GM10248 (cell line): Measurements from ENCODE around the gene RAB27B.
"Not testable (repeated sequence)": the region's sequence is repeated elsewhere in the genome, so short reads cannot be mapped to it uniquely, and the experiment has no call there.

ENCODE experiments used
- CTCF ChIA-PET: fragments of 300-600 bp; sonication (Branson Sonifier 250); formaldehyde crosslinking; extraction: SDS; loops from one replicate; lab custom pipeline; 2021; ENCODE audit warnings: antibody characterized with exemption; lab: Yijun Ruan, JAX
- POLR2A ChIA-PET: fragments of 350-650 bp; sonication (Branson Sonifier 250); formaldehyde crosslinking; extraction: SDS; loops from one replicate; lab custom pipeline; 2020; ENCODE audit warnings: antibody characterized with exemption; lab: Yijun Ruan, JAX
- DNase-seq: peaks from one replicate; pipeline ENCODE4 v3.0.0; 2012; ENCODE audit errors: extremely low spot score
- TF ChIP-seq, protein P1 (sequence below): IDR thresholded peaks from 2 replicates; pipeline ENCODE4 v1.5.1; 2012; ENCODE audit warnings: mild to moderate bottlenecking, low read depth; ENCODE audit errors: extremely low read depth, missing control alignments, control extremely low read depth

Gene RAB27B

GRCh38 chr18:54843314-54843713, 15.0 kb downstream of the RAB27B start:
- ChIA-PET POLR2A (no interaction called here), CTCF (no interaction called here)
- TF ChIP-seq, protein P1, sequence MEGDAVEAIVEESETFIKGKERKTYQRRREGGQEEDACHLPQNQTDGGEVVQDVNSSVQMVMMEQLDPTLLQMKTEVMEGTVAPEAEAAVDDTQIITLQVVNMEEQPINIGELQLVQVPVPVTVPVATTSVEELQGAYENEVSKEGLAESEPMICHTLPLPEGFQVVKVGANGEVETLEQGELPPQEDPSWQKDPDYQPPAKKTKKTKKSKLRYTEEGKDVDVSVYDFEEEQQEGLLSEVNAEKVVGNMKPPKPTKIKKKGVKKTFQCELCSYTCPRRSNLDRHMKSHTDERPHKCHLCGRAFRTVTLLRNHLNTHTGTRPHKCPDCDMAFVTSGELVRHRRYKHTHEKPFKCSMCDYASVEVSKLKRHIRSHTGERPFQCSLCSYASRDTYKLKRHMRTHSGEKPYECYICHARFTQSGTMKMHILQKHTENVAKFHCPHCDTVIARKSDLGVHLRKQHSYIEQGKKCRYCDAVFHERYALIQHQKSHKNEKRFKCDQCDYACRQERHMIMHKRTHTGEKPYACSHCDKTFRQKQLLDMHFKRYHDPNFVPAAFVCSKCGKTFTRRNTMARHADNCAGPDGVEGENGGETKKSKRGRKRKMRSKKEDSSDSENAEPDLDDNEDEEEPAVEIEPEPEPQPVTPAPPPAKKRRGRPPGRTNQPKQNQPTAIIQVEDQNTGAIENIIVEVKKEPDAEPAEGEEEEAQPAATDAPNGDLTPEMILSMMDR, result no peak
- DNase-seq, result no peak

DNA sequence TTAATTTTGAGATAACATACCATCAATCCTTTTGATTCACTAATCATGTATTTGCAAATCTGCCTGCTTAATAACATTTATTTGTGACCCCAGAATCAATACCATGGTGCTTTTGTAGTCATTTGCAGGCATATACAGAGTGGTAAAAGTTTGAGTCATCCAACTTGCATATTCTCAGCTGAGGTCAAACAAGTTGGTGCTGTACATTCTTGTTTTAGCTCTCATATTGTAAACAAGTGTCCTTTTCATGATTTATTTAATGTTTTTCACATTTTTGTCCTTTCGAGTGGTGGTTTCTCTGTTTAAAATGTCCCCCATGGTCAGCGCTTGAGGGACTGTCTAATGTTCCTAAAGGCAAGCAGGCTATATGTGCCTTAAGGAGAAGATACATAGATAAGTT, 17.5 kb downstream of the RAB27B start:
- TF ChIP-seq, protein P1, result no peak
- DNase-seq, result no peak
- ChIA-PET POLR2A (no interaction called here), CTCF (no interaction called here)

- CTCF ChIA-PET, result interaction anchor here (1.3 kb wide), 1 partner anchor 8 kb away, joined by 3 read pairs; no protein-coding TSS in a partner anchor
- TF ChIP-seq, protein P1, result no peak
- POLR2A ChIA-PET, result no interaction called here
Observed at GRCh38 chr18:54848121-54848520, 19.8 kb downstream of the RAB27B start.

DNA sequence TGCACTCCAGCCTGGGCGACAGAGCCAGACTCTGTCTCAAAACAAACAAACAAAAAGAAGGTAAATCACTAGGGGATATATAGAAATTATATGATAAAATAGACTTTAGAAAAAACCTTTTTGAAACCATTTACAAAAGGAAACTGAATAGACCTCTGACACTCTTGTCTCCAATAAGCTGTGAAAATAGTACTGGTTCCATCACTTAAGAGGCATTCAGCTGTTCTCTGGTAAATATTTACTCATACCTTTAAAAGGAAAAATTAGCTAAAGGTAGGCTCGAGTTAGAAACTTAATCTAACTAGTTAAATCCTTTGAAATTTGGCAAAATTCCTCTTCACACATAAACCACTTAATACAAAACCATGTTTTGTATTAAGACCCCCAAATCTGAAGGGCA, 21.4 kb downstream of the RAB27B start:
- DNase-seq, result no peak
- ChIA-PET POLR2A (no interaction called here), CTCF (no interaction called here)
- TF ChIP-seq, protein P1, result no peak

More at GRCh38 chr18:54848121-54848520, 19.8 kb downstream of the RAB27B start:
- no peak for DNase-seq

DNA sequence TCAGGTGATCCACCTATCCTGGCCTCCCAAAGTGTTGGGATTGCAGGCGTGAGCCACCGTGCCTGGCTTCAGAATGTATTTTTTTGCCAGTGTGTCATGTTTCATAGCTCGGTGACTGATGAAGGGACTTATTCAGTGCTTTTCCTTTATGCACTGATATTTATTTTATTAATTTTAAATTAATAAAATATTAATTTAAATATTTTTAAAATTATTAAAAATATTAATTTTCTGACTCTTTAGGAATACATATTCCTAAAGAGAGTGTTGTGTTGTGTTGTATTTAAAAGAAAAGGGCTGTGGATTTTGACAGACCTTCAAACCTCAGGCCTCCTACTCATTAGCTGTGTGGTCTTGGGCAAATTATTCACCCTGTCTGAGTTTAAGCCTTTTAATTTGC, 22.3 kb downstream of the RAB27B start:
- TF ChIP-seq, protein P1, result no peak
- DNase-seq, result no peak
- POLR2A ChIA-PET, result no interaction called here
- CTCF ChIA-PET, result no interaction called here

DNA sequence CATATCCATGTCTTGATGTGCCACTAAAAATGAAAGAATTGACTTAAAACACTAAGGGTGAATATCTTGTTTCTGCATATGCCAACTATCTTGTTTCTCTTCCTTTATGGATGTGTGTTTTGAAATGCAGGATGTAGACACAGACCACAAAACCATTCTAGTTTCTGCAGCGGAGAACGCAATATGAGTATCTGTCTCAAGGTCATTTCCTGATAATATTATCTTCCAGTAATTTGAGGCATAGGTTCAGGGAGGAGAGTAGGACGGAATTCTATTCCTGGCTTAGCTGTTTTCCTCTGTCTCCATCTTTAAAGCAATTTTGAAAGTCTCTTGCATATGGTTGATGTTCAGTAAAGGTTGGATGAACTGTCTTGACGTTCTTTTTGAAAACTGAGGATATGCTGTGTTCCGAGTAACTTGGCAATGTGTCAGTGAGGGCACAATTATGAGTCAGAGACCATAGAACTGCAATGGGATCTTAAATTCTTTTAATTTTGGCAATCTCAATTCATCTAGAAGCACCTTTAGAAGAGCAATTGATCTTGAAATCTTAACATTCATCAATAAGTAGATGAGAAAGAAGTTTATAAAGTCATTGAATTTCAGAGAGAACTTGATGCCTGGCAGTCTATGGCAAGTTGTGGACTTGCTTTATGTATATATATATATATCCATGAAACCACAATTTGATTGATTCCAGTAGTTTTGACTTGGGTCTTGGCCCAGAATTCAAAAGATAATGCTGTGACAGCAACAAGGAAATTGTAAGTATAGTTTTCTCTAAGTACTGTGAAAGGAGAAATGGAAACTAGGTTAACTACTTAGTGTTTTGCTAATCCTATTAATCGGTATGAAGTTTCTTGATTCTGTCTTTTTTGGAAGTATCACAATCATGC, 24.8 kb downstream of the RAB27B start:
- ChIA-PET POLR2A (no interaction called here), CTCF (no interaction called here)
- DNase-seq, result no peak
- TF ChIP-seq, protein P1, result no peak

DNA sequence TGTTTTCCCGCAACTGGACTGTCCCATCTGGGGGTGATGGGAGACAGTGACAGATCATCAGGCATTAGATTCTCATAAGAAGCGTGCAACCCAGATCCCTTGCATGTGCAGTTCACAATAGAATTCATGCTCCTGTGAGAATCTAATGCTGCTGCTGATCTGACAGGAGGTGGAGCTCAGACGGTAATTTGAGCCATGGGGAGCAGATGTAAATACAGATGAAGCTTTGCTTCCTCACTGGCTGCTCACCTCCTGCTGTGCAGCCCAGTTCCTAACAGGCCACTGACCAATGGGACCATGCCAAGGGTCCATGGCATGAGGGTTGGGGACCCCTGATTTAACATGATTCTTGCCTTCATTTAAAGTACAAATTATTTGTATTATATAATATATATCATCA, 26.8 kb downstream of the RAB27B start:
- POLR2A ChIA-PET, result not testable (repeated sequence)

More for the DNA sequence above, 26.8 kb downstream of the RAB27B start:
- CTCF ChIA-PET, result interaction anchor here (1.3 to 1.6 kb wide), 2 partner anchors 14 to 25 kb away, joined by 3 read pairs; no protein-coding TSS in a partner anchor
- DNase-seq, result not testable (repeated sequence)
